ENCODE results near the gene HYCC1. TPM values are rescaled to one million over a fixed set of nuclear protein-coding genes. Genes with fewer than 3 reads are reported as not detected.

HYCC1 gene
- polyA plus RNA-seq, 1 donor, result 39.0 TPM

DNA sequence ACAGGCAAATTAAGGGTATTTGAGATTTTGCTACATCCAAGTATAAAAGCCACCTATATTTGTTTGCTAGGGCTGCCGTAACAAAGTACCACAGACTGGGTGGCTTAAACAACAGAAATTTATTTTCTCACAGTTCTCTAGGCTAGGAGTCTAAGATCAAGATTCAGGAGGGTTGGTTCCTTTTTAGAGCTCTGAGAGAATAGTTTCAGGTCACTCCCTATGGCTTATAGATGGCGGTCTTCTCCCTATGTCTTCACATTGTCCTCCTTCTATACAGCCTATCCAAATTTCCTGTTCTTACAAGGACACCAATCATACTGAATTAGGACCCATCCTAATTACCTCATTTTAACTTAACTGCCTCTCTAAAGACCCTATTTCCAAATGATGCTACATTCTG is 11.2 kb downstream of the HYCC1 start:
- no peaks in the 10 kb centered on the region for H3K36me3 ChIP-seq (ENCODE audit: control insufficient read depth, insufficient read depth, low read length)
- H3K9me3 ChIP-seq (ENCODE audit: control insufficient read depth, low read depth, low read length), result no peaks in the 10 kb centered on the region
- no peak overlapping the region for H3K4me3 ChIP-seq (ENCODE audit: low read length)
- no peaks in the 10 kb centered on the region for H3K27me3 ChIP-seq (ENCODE audit: control insufficient read depth, insufficient read depth, low read length)
- no peak for DNase-seq
- no peaks in the 10 kb centered on the region for H3K4me1 ChIP-seq (ENCODE audit: control insufficient read depth, insufficient read depth, low read length)
- WGBS (ENCODE audit: insufficient coverage, low lambda C conversion rate), result 83% methylated on average over 1 of the region's 2 CpGs
- no peak overlapping the region for H3K27ac ChIP-seq (ENCODE audit: low read length)

DNA sequence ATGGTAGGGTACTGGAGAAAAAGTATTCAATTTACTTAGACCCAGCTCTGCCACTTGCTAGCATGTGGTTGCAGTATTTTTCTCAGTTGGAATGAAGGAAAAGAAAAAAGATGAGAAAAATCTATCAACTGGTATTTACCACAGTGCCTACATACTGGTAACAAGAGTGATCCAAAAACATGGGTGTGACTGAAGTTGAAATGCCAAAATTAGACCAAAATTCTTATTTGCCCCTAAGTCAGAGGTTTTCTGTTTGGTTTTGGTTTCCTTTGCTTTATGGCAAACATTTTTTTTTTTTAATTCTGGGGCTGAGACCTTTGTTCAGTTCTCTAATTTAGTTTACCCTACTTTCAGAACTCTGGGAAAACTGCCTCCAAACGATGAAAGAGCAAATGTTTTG is 12.3 kb downstream of the HYCC1 start:
- Histone ChIP-seq H3K9me3 (ENCODE audit: control insufficient read depth, low read depth, low read length) (no peaks in the 10 kb centered on the region), H3K27ac (ENCODE audit: low read length) (no peak overlapping the region), H3K27me3 (ENCODE audit: control insufficient read depth, insufficient read depth, low read length) (no peaks in the 10 kb centered on the region), H3K36me3 (ENCODE audit: control insufficient read depth, insufficient read depth, low read length) (no peaks in the 10 kb centered on the region), H3K4me1 (ENCODE audit: control insufficient read depth, insufficient read depth, low read length) (no peaks in the 10 kb centered on the region), H3K4me3 (ENCODE audit: low read length) (no peak overlapping the region)
- no peak for DNase-seq
- no CpG with 5 or more reads among the region's 1 CpG for WGBS (ENCODE audit: insufficient coverage, low lambda C conversion rate)

DNA sequence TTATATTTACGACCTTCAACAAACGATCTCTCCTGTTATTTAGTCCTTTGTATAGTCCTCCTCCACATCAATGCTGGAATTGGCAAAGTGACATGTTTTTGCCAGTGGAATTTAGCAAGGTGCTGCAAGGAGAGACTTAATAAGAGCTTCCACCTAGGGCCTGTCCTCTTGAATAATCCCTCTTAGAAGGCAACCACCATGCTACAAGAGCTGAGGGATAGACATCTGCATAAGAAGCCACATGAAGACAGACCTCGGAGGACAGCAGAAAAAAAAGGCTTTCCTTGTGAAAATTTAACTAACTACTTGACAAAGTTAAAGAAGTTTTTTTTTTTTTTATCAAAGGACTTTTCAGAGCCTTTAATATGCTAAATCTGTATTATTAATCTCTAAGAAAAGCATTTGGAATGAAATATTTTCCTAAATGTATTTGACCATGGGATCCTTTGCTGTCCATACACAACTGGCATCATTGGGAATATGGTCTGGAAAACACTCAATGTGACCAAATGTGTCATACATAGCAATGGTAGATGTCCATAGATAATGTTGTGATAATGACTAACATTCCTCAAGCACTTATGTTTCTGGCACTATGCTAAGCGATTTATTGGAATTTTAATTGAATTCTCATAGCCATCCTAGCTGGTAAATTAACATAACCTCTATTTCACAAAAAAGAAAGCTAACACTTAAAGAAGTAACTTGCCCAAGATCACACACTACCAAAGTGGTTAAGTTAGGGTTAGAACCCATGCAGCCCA is 13.2 kb downstream of the HYCC1 start:
- no peaks in the 10 kb centered on the region for H3K4me1 ChIP-seq (ENCODE audit: control insufficient read depth, insufficient read depth, low read length)
- no peak overlapping the region for H3K27ac ChIP-seq (ENCODE audit: low read length)
- 75% methylated on average over 1 of the region's 4 CpGs for WGBS (ENCODE audit: insufficient coverage, low lambda C conversion rate)
- H3K27me3 ChIP-seq (ENCODE audit: control insufficient read depth, insufficient read depth, low read length), result no peaks in the 10 kb centered on the region
- H3K9me3 ChIP-seq (ENCODE audit: control insufficient read depth, low read depth, low read length), result no peaks in the 10 kb centered on the region
- H3K4me3 ChIP-seq (ENCODE audit: low read length), result no peak overlapping the region
- H3K36me3 ChIP-seq (ENCODE audit: control insufficient read depth, insufficient read depth, low read length), result no peaks in the 10 kb centered on the region
- DNase-seq, result no peak

DNA sequence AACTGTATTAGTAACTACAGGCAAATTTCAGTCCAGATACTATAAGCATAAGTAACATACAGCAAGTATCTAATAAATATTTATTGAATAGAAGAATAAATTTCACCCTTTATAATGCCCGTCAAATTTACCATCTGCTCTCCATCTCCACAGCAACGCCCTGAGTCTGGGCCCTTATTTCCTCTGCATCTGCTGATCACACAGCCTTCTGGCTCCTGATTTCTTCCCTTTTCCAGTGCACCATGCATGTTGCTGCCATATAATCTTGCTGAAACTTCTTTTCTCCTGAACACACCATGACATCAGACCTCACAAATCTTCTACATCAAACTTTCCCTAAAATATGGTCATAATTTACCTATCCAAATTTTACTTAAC is 15.4 kb downstream of the HYCC1 start:
- Histone ChIP-seq H3K27ac (ENCODE audit: low read length) (no peak overlapping the region), H3K27me3 (ENCODE audit: control insufficient read depth, insufficient read depth, low read length) (no peaks in the 10 kb centered on the region), H3K4me3 (ENCODE audit: low read length) (no peak overlapping the region), H3K36me3 (ENCODE audit: control insufficient read depth, insufficient read depth, low read length) (no peaks in the 10 kb centered on the region), H3K4me1 (ENCODE audit: control insufficient read depth, insufficient read depth, low read length) (no peaks in the 10 kb centered on the region), H3K9me3 (ENCODE audit: control insufficient read depth, low read depth, low read length) (no peaks in the 10 kb centered on the region)
- no peak for DNase-seq
- no CpG with 5 or more reads among the region's 2 CpGs for WGBS (ENCODE audit: insufficient coverage, low lambda C conversion rate)

DNA sequence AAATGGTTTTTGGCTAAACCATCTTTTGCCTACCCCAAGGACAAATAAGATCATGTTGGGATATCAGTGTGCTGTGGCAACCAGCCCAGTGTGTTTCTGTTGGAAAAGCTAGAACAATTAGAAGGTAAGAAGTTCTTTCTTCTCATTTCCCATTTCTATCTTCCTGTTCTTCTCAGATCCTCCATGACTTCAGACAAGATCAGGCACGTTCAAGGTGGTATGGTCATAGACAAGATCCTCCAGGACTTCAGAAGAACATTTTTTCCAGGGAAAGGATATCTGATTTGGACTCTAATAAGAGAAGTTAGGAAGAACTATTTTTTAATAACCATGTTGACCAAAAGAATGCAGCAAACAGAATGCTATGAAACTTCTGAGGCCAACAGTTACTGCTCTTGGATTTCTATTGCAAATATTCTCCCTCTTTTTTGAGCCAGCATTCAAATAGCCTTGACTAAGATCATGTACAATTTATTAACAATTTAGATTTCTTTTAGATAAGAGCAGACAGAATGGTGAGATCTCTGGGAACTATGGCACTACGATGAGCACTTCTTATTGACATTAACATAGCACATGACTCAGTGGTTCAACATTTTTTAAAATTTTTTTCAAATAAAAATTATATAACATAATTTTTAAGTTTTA is 15.9 kb downstream of the HYCC1 start:
- H3K9me3 ChIP-seq (ENCODE audit: control insufficient read depth, low read depth, low read length), result no peaks in the 10 kb centered on the region
- no peaks in the 10 kb centered on the region for H3K27me3 ChIP-seq (ENCODE audit: control insufficient read depth, insufficient read depth, low read length)
- no peak for DNase-seq
- H3K27ac ChIP-seq (ENCODE audit: low read length), result no peak overlapping the region
- no peaks in the 10 kb centered on the region for H3K4me1 ChIP-seq (ENCODE audit: control insufficient read depth, insufficient read depth, low read length)
- no peak overlapping the region for H3K4me3 ChIP-seq (ENCODE audit: low read length)
- H3K36me3 ChIP-seq (ENCODE audit: control insufficient read depth, insufficient read depth, low read length), result no peaks in the 10 kb centered on the region
- no CpG with 5 or more reads among the region's 2 CpGs for WGBS (ENCODE audit: insufficient coverage, low lambda C conversion rate)

DNA sequence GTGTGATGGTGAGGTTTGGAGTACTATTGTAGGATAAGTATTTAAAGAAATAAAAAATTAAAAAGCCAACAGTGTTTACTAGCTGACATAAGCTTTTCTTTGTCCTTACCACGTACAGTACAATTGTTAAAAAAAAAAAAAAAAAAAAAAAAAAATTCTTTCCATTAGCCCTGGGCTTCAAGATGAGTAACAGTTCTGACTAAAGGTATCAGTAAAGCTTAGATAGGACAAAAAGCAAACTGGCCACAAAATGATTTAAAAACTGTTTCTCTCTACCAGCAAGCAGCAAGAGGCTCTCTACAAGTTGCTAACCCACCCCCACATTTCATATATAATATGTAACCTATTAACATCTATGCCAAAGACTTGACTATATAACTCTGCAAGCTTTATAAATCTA is 17.5 kb downstream of the HYCC1 start:
- no peak overlapping the region for H3K4me3 ChIP-seq (ENCODE audit: low read length)
- no peaks in the 10 kb centered on the region for H3K4me1 ChIP-seq (ENCODE audit: control insufficient read depth, insufficient read depth, low read length)
- H3K9me3 ChIP-seq (ENCODE audit: control insufficient read depth, low read depth, low read length), result no peaks in the 10 kb centered on the region
- DNase-seq, result no peak
- no peaks in the 10 kb centered on the region for H3K27me3 ChIP-seq (ENCODE audit: control insufficient read depth, insufficient read depth, low read length)
- no peaks in the 10 kb centered on the region for H3K36me3 ChIP-seq (ENCODE audit: control insufficient read depth, insufficient read depth, low read length)
- 21% methylated on average over 1 of the region's 1 CpG for WGBS (ENCODE audit: insufficient coverage, low lambda C conversion rate)
- H3K27ac ChIP-seq (ENCODE audit: low read length), result no peak overlapping the region

DNA sequence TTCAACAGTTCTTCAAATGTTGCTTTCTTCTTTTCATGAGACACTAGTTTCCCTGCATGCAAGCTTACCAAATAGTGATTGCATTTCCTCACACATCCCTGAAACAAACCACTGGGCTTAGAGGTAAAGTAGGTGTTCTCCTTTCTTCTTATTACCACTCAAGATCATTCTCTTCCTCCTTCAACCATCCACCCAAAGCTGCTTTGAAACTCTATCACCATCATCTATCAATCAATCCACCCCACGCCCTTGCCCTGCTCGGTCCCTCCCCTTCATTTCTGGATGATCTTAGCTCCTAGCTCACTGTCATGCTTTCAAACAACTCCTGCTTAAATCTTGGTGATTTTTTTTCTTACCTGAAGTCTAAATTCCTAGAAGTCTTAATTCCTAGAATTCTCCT is 18.9 kb downstream of the HYCC1 start:
- Histone ChIP-seq H3K27me3 (ENCODE audit: control insufficient read depth, insufficient read depth, low read length) (no peaks in the 10 kb centered on the region), H3K36me3 (ENCODE audit: control insufficient read depth, insufficient read depth, low read length) (no peaks in the 10 kb centered on the region), H3K27ac (ENCODE audit: low read length) (no peak overlapping the region), H3K4me1 (ENCODE audit: control insufficient read depth, insufficient read depth, low read length) (no peaks in the 10 kb centered on the region), H3K9me3 (ENCODE audit: control insufficient read depth, low read depth, low read length) (no peaks in the 10 kb centered on the region), H3K4me3 (ENCODE audit: low read length) (no peak overlapping the region)
- whole genome bisulfite sequencing (ENCODE audit: insufficient coverage, low lambda C conversion rate), result 100% methylated on average over 2 of the region's 2 CpGs
- no peak for DNase-seq

DNA sequence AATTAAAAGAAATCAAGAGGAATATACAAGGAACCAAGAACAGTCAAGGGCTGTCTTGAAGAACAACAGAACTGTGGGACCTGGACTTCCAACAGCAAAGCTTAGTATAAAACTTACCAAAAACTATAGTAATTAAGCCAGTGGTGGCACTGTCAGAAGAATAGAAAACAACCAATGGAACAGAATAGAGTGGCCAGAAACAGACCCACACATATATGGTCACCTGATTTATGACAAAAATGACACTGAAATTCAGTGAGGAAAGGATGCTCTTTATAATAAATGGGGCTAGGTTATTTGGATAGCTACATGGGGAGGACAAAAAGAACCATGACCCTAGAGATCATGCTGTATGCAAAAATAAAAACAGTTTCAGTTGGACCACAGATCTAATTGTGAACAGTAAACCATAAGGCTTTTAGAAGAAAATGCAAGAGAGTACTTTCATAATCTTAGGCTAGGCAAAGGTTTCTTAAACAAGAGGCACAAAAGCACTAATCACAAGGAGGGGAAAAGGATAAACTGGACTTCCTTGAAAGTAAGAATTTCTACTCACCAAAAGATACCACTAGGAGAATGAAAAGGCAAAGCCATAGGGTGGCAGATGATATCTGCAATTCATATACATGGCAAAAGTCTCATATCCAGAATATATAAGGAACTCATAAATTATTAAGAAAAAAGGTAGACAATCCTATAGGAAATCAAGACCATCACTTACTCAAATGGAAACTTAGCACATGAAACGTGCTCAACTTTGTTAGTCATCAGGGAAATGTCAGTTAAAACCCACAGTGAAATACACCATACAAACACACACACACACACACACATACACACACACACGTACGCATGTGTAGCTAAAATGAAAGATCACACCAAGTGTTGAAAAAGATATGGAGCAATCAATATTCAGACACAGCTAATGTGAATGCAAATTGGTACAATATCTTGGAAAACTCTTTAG is 20.8 kb downstream of the HYCC1 start:
- H3K4me1 ChIP-seq (ENCODE audit: control insufficient read depth, insufficient read depth, low read length), result no peaks in the 10 kb centered on the region
- H3K27ac ChIP-seq (ENCODE audit: low read length), result no peak overlapping the region
- no peak for DNase-seq
- no peaks in the 10 kb centered on the region for H3K27me3 ChIP-seq (ENCODE audit: control insufficient read depth, insufficient read depth, low read length)
- no peak overlapping the region for H3K4me3 ChIP-seq (ENCODE audit: low read length)
- no peaks in the 10 kb centered on the region for H3K9me3 ChIP-seq (ENCODE audit: control insufficient read depth, low read depth, low read length)
- WGBS (ENCODE audit: insufficient coverage, low lambda C conversion rate), result no CpG with 5 or more reads among the region's 3 CpGs
- no peaks in the 10 kb centered on the region for H3K36me3 ChIP-seq (ENCODE audit: control insufficient read depth, insufficient read depth, low read length)

DNA sequence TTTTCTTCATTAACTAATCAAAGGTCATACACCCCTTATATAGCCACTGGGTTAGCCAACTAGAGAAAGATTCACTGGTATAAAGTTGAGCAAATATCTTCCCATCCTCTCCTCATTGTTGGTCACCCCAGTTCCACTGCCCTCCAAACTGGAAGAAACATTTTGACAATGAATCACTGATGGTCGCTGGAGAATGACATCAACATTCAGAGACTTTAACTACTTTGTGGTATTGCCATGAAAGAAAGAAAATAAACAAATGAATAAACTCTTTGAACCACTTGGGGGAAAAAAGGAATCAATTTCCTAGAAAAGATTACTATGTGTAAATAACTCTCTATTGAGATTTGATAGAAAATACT is 23.4 kb downstream of the HYCC1 start:
- Histone ChIP-seq H3K36me3 (ENCODE audit: control insufficient read depth, insufficient read depth, low read length) (no peaks in the 10 kb centered on the region), H3K4me1 (ENCODE audit: control insufficient read depth, insufficient read depth, low read length) (no peaks in the 10 kb centered on the region), H3K27me3 (ENCODE audit: control insufficient read depth, insufficient read depth, low read length) (no peaks in the 10 kb centered on the region), H3K9me3 (ENCODE audit: control insufficient read depth, low read depth, low read length) (no peaks in the 10 kb centered on the region), H3K4me3 (ENCODE audit: low read length) (no peak overlapping the region), H3K27ac (ENCODE audit: low read length) (no peak overlapping the region)
- WGBS (ENCODE audit: insufficient coverage, low lambda C conversion rate), result 100% methylated on average over 1 of the region's 1 CpG
- DNase-seq, result no peak

All from large intestine (tissue), 3 donors.